Measurements from ENCODE around the gene PKLR.
"Not testable (repeated sequence)": the region's sequence is repeated elsewhere in the genome, so short reads cannot be mapped to it uniquely, and the experiment has no call there.

The PKLR gene

DNA sequence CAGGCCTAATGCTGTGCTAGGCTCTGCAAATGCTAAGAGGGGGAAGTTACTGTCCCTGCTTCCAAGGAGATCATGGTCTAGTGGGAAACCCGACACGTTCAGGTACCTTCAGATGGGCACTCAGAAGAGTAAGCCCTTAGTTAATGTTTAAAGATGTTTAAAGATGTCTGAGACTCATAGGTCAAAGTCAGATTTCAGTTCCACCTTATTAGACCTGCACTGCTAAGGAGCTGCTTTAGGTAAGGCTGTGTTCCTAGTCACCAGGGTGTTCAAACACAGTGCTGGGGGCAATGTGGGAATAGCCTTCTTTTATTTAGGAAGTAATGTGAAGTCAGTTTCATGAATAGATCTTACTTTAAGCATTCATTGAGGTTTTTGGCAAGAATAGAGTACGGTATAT, 15.7 kb upstream of the PKLR start:
- DNase-seq, result no peak

DNA sequence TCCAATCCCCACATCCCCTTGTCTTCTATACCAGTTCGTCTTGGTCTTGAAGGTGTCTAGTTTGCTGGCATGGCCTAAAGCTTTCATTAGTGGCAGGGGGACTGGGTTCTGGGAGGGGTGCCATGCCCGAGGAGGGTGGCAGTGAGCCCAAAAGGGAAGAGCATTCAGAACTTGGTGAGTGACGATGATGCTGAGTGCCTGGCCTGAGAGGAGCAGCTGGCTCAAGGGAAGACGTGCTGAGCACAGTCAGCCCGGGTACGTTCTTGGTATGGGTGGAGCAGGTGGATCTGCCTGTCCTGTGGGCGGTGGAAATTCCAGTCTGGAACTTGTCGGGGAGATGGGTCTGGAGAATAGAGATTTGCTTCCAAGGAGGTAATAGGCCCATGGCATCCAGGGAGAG, 12.0 kb upstream of the PKLR start:
- no peak for DNase-seq

DNA sequence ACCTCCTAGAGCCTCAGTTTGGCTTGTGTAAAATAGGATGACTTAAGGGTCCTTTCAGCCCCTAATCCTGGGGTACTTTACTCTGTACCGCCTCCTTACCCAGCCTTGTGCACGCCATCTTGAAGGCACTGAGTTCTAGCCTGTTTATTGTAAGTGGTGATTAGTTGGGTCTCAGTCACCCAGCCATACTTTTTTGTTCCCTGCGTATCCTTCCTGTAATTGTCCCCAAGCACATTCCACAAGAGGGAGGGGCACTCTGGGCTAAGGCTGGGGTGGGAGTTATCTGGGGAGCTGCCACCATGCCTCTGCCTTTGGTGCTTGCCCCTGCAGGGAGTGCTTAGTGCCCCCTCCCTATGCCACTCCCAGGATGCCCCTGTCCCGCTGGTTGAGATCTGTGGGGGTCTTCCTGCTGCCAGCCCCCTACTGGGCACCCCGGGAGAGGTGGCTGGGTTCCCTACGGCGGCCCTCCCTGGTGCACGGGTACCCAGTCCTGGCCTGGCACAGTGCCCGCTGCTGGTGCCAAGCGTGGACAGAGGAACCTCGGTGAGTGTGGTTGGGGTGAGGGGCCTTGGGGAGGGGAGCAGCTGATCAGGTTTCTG, 8.3 kb upstream of the PKLR start:
- DNase-seq, result no peak

DNA sequence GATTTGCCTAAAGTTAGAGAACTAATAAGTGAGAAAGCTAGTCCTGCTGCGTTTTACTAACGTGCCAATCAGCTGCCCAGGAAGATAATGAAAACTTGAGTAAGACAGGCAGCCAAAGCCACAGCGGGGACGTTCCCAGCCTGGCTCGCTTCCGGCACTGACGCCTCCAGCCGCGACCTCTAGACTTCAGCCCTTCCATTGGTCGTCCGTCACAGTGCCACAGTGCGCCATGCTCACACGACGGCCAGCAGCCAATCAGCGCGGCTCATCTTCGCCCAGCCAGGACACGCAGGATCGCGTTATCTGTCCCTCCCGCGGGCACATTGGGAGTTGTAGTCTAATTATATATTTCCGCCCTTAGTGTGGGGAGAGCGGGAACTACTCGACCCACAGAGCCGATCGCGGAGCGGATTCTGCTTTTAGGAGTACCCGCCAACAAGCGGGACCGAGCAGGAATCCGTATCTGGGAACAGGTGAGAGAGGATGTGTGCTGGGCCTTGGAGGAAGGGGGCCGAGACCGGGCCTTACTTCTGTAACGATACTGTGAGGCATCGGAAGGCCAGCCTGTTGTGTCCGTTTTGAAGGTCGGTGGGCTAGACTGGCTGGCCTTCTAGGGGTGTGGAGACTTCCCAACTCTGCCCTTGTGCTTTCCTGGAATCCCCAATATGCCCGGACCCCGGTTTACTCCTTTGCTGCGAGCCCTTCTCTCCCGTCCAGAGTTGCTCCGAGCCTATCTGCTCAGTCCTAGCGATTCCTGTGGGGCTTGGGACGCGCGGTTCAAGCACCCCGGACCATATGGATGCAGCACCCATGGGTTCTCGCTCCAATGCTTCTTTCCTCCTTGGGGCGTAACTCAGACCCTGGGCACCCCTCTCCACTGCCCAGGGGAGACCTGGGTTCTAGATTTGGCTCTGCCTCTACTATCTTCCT, 7.5 kb upstream of the PKLR start, which contains the start of gene FDPS:
Gene FDPS, plus strand, starts transcription at position 374 of the 930 bp plus-strand sequence. CDS start 924 bp downstream, outside the sequence.
- peak; percentile 100 for DNase-seq

DNA sequence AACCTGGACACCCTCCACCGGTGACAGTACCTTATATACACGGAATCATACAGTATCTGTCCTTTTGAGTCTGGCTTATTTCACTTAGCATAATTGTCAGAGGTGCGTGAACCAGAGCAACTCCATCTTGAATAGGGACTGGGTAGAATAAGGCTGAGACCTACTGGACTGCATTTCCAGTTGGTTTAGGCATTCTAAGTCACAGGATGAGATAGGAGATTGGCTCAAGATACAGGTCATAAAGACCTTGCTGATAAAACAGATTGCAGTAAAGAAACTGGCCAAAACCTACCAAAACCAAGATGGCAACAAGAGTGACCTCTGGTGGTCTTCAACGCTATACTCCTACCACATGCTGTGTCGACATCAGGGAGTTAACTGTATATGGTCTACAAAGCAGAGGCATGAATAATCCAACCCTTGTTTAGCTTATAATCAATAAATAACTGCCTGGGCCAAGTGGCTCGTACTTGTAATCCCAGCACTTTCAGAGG, 6.1 kb upstream of the PKLR start:
- DNase-seq, result peak; percentile 46

DNA sequence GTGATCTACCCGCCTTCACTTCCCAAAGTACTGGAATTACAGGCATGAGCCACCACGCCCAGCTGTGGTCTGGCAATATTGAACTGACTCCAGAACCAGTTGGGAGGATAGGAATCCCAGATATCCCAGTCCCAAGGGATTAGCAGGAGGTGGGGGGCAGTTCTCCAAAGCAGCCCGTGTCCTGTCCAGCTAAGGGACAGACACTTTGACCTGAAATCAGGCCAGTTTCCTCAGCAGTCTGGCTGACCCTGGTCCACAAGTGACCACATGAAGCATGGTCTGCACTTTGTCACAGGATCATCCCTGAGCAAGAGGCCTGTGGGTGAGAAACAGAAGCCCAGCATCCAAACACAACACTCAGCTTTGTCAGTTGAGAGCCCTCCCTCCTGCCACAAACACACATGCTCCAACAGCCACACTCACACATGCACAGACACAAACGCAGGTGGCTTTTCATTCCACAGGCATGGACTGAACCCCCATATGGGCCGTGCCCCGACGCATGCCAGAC, 4.7 kb upstream of the PKLR start:
- no peak for DNase-seq

DNA sequence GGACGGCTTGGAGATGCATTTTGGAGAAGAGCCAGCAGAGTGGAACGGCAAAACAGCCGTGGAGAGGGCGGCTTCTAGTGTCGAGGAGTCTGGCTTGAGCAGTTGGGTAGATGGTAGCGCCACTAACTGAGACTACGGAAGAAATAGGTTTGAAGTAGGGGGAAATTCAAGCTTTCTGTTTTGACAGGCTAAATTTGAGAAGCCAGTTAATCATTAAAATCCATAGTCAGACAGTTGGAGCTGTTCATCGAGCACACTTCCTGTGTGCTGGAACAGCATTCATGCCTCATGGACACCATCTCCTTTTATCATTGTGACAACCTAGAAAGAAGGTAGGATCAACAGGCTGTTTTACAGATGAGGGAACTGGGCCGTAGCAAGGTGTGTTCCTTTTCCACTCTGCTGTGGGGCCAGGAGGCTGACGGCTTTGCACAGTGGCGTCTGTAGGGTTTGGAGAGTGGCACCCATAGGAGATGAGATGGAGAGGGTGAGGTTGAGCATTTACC, 3.4 kb upstream of the PKLR start:
- no peak for DNase-seq

DNA sequence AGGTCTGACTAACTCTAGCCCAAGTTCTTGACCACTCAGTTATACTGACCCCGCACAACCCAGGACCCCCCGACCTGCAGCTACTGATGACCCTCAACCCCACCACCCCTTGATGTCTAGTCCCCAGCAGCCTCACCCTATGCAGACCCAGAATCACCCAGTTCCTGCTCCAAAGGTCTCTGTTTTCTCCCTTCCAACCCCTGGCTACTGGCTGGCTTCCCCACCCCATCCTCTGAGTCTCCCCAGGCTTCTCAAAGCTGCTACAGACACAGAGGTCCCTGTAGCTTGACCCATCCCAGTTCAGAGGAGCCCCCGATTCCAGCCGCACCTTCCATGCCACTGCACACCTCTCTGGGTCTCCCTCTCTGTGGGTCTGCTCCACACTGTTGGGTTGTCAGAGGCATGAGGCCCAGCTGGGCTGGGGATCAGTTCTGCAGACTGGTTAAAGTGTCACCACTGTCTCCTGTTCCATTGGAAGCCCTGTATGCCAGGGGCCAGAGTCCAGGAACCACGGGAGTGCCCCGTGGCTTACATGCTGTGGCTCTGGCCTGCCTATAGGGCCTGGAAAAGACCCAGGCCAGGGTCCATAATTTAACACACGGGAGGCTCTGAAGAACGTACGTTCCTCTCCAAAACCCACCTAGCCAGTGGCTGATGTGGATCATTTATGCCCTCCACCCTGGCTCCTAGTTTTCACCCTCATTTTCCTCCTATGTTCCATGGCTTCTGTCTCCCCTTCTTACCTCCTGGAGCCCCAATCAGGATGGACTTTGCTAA, 497 bp downstream of the PKLR start:
- no peak for DNase-seq

DNA sequence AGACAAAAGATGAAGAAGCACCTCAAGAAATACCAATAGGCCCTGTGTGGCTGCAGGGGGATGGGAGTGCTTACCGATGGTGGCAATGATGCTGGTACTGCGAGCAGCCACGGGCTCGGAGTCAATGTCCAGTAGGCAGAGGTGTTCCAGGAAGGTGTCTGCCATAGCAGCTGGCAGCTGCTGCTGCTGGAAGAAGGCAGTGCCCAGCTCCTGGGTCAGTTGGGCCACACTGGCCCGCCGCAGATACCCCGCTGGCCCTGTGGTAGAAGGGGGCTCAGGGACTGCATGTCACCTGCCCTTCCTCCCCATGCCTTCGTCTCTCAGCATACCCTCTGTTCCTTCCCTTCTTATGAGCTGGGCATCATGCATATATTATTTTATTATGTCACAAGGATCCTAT, 1.2 kb downstream of the PKLR start:
- no peak for DNase-seq

DNA sequence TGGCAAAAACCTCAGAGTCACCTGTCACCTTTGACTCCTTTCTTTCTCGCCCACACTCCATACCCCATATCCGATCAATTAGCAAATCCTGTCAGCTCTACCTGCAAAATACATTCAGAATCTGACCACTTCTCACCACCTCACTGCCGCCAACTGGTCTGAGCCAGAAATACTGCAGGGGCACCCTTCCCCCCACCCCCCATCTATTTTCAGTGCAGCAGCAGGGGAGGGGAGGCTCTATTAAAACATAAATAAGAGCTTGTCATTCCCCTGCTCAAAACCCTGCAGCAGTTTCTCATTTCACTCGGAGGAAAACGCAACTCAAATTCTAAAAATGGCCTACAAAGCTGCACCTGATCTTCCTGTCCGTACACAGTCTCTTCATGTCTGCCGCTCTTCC, 3.9 kb downstream of the PKLR start:
- DNase-seq, result no peak

DNA sequence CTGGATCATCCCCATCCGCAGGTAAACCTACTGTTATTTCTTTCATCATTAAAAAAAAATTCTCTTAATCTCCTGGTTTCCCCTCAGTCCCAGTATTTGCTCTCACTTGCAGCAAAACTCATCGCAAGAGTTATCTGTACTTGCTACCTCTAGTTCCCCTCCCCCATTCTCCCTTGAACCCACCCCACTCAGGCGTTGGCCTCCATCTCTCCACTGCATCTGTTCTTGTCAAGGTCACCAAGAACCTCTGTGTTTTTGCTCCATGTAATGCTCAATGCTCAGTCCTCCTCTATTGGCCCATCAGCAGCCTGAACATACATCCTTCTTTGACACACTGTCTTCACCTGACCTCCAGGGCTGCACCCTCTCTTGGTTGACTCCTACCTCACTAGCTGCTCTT, 4.6 kb downstream of the PKLR start:
- no peak for DNase-seq

DNA sequence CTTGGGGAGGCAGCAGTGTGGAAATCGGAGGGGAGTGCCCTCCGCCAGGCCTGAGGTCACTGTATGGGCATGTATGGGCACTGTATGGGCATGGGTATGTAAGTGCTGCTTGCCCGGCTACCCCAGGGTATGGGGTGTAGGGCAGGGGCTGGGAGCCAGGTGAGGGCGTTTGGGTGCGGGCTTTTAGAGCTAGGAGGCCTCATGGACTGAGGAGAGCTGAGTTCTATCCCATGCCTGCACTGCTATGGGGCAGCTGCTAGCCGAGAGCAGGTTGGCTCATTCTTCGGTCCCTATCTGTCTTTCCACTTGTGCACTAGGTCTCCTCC, 5.3 kb downstream of the PKLR start:
- DNase-seq, result no peak

DNA sequence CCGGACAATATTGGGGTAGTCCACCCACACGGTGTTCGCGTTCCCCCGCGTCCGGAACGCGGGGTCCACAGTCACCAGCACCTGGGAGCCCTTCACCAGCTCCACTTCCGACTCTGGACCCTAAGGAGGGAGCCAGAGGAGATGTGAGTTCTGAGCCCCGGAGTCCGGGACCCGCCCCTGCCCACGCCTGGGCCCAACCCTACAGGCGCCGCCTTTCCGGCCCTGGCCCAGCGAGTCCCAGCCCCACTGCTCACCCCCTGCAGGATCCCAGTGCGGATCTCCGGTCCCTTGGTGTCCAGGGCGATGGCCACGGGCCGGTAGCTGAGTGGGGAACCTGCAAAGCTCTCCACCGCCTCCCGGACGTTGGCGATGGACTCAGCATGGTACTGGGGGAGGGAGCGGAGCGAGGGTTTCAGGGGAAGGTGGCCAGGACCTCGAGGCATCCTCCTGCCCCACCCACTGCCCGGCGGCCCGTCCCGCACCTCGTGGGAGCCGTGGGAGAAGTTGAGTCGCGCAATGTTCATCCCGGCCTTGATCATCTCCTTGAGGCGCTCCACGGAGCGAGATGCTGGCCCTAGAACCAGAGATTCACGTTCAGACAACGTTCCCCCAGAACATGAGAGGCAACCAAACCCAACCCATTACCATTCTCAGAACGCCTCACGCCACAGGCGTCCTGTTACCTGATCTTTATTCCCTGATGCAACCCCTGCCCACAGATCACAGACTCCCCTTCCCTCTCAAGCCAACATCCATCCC, 5.9 kb downstream of the PKLR start:
- no peak for DNase-seq

DNA sequence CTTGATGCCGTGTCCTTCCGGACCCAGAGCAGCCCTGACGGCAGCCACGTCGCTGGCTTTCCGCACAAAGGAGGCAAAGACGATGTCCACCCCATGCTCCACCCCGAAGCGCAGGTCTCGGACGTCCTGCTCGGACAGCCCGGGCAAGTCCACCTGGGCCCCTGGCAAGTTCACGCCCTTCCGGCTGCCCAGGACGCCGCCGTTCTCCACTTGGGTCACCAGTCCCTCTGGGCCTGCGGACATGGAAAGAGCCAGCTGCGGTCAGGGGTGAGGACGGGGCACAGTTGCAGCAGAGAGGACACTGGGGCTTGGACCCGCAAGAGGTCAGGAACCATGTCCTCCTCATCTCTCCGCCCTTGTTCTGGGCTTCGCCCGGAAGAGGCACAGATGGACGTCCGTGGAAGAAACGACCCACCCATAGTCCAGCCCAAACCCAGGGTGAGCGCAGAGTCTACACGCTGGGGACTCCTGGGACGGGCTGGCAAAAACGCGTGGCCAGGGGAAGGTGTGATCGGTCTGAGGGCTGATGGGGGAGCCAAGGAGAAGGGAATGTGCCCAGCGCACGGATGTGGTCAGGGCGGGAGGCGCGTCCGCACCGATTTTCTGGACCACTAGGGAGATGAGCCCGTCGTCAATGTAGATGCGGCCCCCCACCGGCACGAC, 6.6 kb downstream of the PKLR start:
- no peak for DNase-seq

DNA sequence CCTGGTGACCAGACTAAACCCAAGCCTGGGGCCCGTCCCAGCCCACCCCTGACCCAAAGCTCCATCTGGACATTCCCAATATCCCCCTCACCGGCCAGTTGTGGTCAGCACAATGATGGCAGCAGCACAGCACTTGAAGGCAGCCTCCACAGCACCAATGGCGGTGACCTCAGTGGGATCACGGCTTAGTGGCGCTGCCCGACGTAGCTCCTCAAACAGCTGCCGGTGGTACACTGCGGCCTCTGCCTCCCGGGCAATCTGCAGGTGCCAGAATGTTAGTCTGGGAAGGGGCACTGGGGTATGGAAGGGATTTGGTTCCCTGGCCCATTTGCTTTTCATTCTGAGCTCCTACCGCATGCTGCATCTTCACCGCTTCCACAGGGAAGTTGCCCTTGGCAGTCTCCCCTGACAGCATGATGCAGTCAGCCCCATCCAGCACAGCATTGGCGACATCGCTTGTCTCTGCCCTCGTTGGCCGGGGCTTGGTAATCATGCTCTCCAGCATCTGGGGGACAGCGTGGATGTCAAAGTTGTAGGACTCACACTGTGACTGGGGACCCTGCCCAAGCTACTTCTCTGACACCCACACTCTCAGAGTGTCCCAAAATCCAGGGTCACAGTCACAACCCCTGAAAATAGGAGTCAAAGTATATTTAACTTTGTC, 8.0 kb downstream of the PKLR start:
- DNase-seq, result no peak

DNA sequence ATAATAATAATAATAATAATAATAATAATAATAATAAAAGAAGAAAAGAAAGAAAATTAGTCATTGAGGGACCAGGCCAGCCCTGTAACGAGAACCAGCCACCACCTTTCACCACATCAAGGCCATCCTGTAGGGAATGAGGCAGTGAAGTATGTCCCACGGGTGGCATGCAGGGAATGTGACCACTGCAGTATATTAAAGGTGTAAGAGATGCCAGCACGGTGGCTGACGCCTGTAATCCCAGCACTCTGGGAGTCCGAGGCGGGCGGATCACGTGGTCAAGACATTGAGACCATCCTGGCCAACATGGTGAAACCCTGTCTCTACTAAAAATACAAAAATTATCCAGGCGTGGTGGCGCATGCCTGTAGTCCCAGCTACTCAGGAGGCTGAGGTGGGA, 10.2 kb downstream of the PKLR start:
- not testable (repeated sequence) for DNase-seq

DNA sequence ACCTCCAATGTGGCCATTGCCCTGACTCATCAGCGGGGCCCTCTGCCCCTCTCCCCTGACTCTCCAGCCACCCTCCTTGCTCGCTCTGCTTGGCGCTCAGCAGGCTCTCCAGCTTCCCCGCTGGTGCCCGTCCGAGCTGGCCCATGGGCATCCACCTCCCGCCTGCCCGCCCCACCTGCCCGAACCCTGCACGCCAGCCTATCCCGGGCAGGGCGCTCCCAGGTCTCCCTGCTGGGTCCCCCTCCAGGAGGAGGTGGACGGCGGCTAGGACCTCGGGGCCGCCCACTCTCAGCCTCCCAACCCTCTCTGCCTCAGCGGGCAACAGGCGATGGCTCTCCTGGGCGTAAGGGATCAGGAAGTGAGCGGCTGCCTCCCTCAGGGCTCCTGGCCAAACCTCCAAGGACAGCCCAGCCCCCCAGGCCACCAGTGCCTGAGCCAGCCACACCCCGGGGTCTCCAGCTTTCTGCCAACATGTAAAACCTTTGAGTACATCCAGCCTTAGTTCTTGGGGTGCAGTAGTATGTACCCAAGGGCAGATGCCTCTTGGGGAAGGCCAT, 13.2 kb downstream of the PKLR start:
- DNase-seq, result no peak

DNA sequence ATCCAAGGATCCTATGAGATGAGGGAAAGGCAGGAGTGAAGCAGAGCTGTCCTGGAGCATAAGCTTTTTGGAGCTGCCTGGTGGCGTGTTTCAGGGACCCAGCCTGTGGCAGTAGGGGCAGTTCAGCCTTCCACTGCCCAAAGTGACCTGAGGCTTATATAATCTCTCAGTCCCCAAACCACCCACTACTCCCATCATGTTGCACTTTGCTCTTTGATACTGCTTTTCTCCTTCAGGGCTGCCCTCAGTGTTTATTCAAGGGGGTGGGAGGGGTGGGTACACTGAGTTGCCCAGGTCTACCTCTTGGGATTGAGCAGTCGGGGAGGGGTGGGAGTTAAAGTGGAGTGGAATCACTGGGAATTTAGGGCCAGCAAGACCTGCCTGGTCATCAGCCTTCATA, 14.7 kb downstream of the PKLR start:
- DNase-seq, result no peak

DNA sequence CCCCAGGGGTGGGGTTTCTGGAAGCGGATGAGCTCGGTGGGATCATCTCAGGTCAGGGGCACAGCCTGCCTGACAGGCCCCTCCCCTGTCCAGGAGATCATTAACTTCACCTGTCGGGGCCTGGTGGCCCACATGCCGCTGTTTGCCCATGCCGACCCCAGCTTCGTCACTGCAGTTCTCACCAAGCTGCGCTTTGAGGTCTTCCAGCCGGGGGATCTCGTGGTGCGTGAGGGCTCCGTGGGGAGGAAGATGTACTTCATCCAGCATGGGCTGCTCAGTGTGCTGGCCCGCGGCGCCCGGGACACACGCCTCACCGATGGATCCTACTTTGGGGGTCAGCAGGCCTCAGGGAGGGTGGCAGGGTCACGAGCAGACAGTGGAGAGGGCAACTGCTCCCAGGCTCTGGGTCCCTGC, 15.6 kb downstream of the PKLR start:
- DNase-seq, result no peak

DNA sequence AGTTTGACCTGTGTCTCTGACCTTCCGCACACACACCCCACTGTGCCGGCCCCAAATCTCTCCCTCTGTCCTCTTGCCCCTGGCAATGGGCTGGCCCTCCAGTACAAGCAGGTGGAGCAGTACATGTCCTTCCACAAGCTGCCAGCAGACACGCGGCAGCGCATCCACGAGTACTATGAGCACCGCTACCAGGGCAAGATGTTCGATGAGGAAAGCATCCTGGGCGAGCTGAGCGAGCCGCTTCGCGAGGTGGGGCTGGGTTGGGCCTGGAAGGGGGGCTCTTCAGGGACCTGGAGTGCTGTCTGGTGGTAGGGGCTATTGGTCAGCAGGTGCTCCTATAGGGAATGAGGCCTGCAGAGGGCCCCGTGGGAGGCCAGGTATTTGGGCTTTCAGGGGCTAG, 16.2 kb downstream of the PKLR start:
- no peak for DNase-seq

DNA sequence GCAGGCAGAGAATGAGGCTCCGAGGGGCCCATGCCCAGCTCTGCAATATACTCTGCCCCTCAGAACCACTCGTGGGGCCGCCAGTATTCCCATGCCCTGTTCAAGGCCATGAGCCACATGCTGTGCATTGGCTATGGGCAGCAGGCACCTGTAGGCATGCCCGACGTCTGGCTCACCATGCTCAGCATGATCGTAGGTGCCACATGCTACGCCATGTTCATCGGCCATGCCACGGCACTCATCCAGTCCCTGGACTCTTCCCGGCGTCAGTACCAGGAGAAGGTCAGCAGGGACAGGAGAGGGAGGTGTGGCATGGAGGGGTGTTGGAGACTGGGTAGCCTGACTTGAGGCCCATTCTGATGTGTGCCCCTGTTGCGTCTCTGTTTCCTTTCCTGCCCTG, 16.8 kb downstream of the PKLR start:
- no peak for DNase-seq

Measured in NCI-H526 treated with DMSO at 0.1 percent for 48 hours (cell line).